HCT116 (cell line): ENCODE results near the gene MTHFD2. TPM values are rescaled to one million over a fixed set of nuclear protein-coding genes. Genes with fewer than 3 reads are reported as not detected.

Experiments
- ATAC-seq: fragments of 200-7000 bp; cut with Tn5 transposase; 2 replicates; pipeline ENCODE4 v1.9.1; 2020; ENCODE audit warnings: mild to moderate bottlenecking, moderate library complexity
- BruUV-seq: library from RNA; stranded (reverse); fragments of 400-500 nt; replicated peaks from 2 replicates; lab custom pipeline; 2021; lab: Mats Ljungman, UMichigan
- CTCF ChIA-PET: fragments of 300-600 bp; sonication (Branson Sonifier 250); formaldehyde crosslinking; loops from one replicate; lab custom pipeline; 2021; ENCODE audit warnings: antibody characterized with exemption; lab: Charles Lee
- POLR2A ChIA-PET: fragments of 300-600, 350-600 bp; sonication (Branson Sonifier 250); formaldehyde crosslinking; loops from one replicate; lab custom pipeline; 2021; ENCODE audit warnings: antibody characterized with exemption; lab: Charles Lee
- RAD21 ChIA-PET, 2 experiments: fragments of 300-600 bp; sonication (Branson Sonifier 250); formaldehyde crosslinking; loops; one replicate each; lab custom pipeline; 2023; ENCODE audit warnings: low total read pairs in 2 of 2; ENCODE audit not compliant: uncharacterized antibody in 2 of 2, unreplicated experiment in 2 of 2, low non-redundant PET in 1 of 2; lab: Charles Lee
- DNase-seq: peaks from one replicate; pipeline ENCODE4 v3.0.0-alpha.2; 2010; ENCODE audit warnings: low read depth, low spot score
- H2AFZ ChIP-seq: fragments of 200-600 bp; shearing (Covaris generic), sonication (generic); 2 replicates; pipeline ENCODE4 v1.6.1; 2017; ENCODE audit warnings: low read depth, mixed run types, mixed read lengths, antibody characterized with exemption, low read length; ENCODE audit not compliant: poor library complexity, severe bottlenecking
- H3K27ac ChIP-seq: 2 replicates; pipeline ENCODE4 v1.5.1; 2012; ENCODE audit warnings: low read depth, low read length
- H3K27me3 ChIP-seq: fragments of 200-600 bp; sonication (generic); 2 replicates; pipeline ENCODE4 v1.6.1; 2016; ENCODE audit warnings: mixed run types, low read length, mixed read lengths; ENCODE audit not compliant: insufficient read depth
- H3K36me3 ChIP-seq, 2 experiments: fragments of 200-500 bp in 1 of 2; fragments of 200-600 bp in 1 of 2; sonication (Bioruptor generic) in 1 of 2; sonication (generic) in 1 of 2; 2 replicates each; pipeline versions ENCODE4 v1.5.1 to v1.6.1; 2014 to 2016; ENCODE audit warnings: low read length in 2 of 2, inconsistent platforms in 1 of 2, mixed read lengths in 1 of 2, mixed run types in 1 of 2; ENCODE audit not compliant: insufficient read depth in 2 of 2, control insufficient read depth in 1 of 2
- H3K4me1 ChIP-seq, 2 experiments: fragments of 200-600 bp in 1 of 2; sonication (generic) in 1 of 2; 2 replicates each; pipeline versions ENCODE4 v1.5.1 to v1.6.1; 2012 to 2017; ENCODE audit warnings: low read length in 2 of 2, inconsistent platforms in 1 of 2, mild to moderate bottlenecking in 1 of 2, mixed read lengths in 1 of 2, mixed run types in 1 of 2, moderate library complexity in 1 of 2; ENCODE audit not compliant: insufficient read depth in 2 of 2, control insufficient read depth in 1 of 2
- H3K4me2 ChIP-seq: fragments of 200-600 bp; sonication (generic); 2 replicates; pipeline ENCODE4 v1.6.1; 2017; ENCODE audit warnings: mixed run types, low read length, mixed read lengths
- H3K4me3 ChIP-seq, 2 experiments: fragments of 200-600 bp in 1 of 2; sonication (generic) in 1 of 2; replicated peaks in 1 of 2; 2 replicates each; pipeline ENCODE4 v1.5.1; 2011 to 2016; ENCODE audit warnings: low read length in 2 of 2, control low read depth in 1 of 2, low read depth in 1 of 2, mild to moderate bottlenecking in 1 of 2, mixed read lengths in 1 of 2, mixed run types in 1 of 2
- H3K79me2 ChIP-seq: fragments of 200-600 bp; sonication (generic); 2 replicates; pipeline ENCODE4 v1.6.1; 2017; ENCODE audit warnings: mild to moderate bottlenecking, mixed run types, low read length, moderate library complexity, mixed read lengths; ENCODE audit not compliant: insufficient read depth
- H3K9ac ChIP-seq: fragments of 200-600 bp; sonication (generic); 2 replicates; pipeline ENCODE4 v1.6.1; 2016; ENCODE audit warnings: low read length, mixed read lengths
- H3K9me2 ChIP-seq: fragments of 200-600 bp; sonication (generic), shearing (Covaris generic); 2 replicates; pipeline ENCODE4 v1.6.1; 2017; ENCODE audit warnings: mixed run types, mild to moderate bottlenecking, moderate library complexity; ENCODE audit not compliant: insufficient read depth
- H3K9me3 ChIP-seq, 2 experiments: fragments of 200-500 bp in 1 of 2; fragments of 200-600 bp in 1 of 2; sonication (Bioruptor generic) in 1 of 2; sonication (generic) in 1 of 2; 2 replicates each; pipeline ENCODE4 v1.6.1; 2014 to 2017; ENCODE audit warnings: low read length in 2 of 2, mixed read lengths in 2 of 2, inconsistent platforms in 1 of 2, low read depth in 1 of 2, mild to moderate bottlenecking in 1 of 2, mixed run types in 1 of 2, moderate library complexity in 1 of 2; ENCODE audit not compliant: control insufficient read depth in 1 of 2, insufficient read depth in 1 of 2
- H4K20me1 ChIP-seq: fragments of 200-600 bp; sonication (generic), shearing (Covaris generic); 2 replicates; pipeline ENCODE4 v1.6.1; 2017; ENCODE audit warnings: mixed run types, mild to moderate bottlenecking, moderate library complexity; ENCODE audit not compliant: insufficient read depth
- ATF3 ChIP-seq: IDR thresholded peaks from 2 replicates; pipeline ENCODE4 v1.6.1; 2012
- CEBPB ChIP-seq: IDR thresholded peaks from 2 replicates; pipeline ENCODE4 v1.6.1; 2012; ENCODE audit warnings: low read depth
- ELF1 ChIP-seq: IDR thresholded peaks from 2 replicates; pipeline ENCODE4 v1.6.1; 2012; ENCODE audit warnings: low read depth, borderline replicate concordance
- EZH2phosphoT487 ChIP-seq: fragments of 200-600 bp; IDR thresholded peaks from 2 replicates; pipeline ENCODE4 v1.6.1; 2018; ENCODE audit warnings: antibody characterized with exemption, borderline replicate concordance
- FOSL1 ChIP-seq: IDR thresholded peaks from 2 replicates; pipeline ENCODE4 v1.6.1; 2012; ENCODE audit warnings: low read depth
- MAX ChIP-seq: IDR thresholded peaks from 2 replicates; pipeline ENCODE4 v1.6.1; 2012
- POLR2A ChIP-seq: IDR thresholded peaks from 2 replicates; pipeline ENCODE4 v1.7.0; 2011; ENCODE audit warnings: borderline replicate concordance; ENCODE audit not compliant: insufficient read depth, insufficient read length; ENCODE audit errors: extremely low read depth
- POLR2AphosphoS5 ChIP-seq: IDR thresholded peaks from 2 replicates; pipeline ENCODE4 v1.6.1; 2011; ENCODE audit warnings: mild to moderate bottlenecking, low read depth, low read length, moderate library complexity
- REST ChIP-seq: IDR thresholded peaks from 2 replicates; pipeline ENCODE4 v1.6.1; 2012; ENCODE audit warnings: low read depth
- SIN3A ChIP-seq: IDR thresholded peaks from 2 replicates; pipeline ENCODE4 v1.6.1; 2012; ENCODE audit warnings: low read depth
- SP1 ChIP-seq: IDR thresholded peaks from 2 replicates; pipeline ENCODE4 v1.6.1; 2012; ENCODE audit warnings: low read depth
- SRF ChIP-seq: IDR thresholded peaks from 2 replicates; pipeline ENCODE4 v1.6.1; 2012; ENCODE audit warnings: low read depth
- TCF7L2 ChIP-seq: IDR thresholded peaks from 2 replicates; pipeline ENCODE4 v1.7.0; 2011; ENCODE audit warnings: borderline replicate concordance, inconsistent platforms; ENCODE audit not compliant: insufficient read depth, insufficient read length; ENCODE audit errors: extremely low read depth
- ZBTB33 ChIP-seq: IDR thresholded peaks from 2 replicates; pipeline ENCODE4 v1.6.1; 2011; ENCODE audit warnings: mild to moderate bottlenecking, low read length, moderate library complexity; ENCODE audit not compliant: insufficient replicate concordance; ENCODE audit errors: extremely low read depth
- ZFX ChIP-seq: fragments of 450-650 bp; IDR thresholded peaks from 2 replicates; pipeline ENCODE4 v1.6.1; 2017
- ZNF274 ChIP-seq: fragments of 200-500 bp; sonication (Bioruptor generic); IDR thresholded peaks from 2 replicates; pipeline ENCODE4 v1.6.1; 2014; ENCODE audit warnings: mild to moderate bottlenecking, low read depth, low read length, inconsistent platforms
- intact Hi-C: fragments of 100-400 bp; cut with micrococcal nuclease; formaldehyde crosslinking; loops from 2 replicates; pipeline ENCODE4 v1.10.0; 2022
- total RNA-seq: library from RNA; stranded (reverse); gene quantifications from one replicate; pipeline ENCODE4 v1.2.1, GENCODE V29; 2021; ENCODE audit not compliant: unreplicated experiment

The MTHFD2 gene
- total RNA-seq, 1 experiment from 2014 or later, result 445 TPM

- Histone ChIP-seq H3K27ac (no peak overlapping the region), H3K9ac (no peak overlapping the region), H2AFZ (no peak overlapping the region), H3K36me3 (no peaks in the 10 kb centered on the region), H3K27me3 (no peaks in the 10 kb centered on the region), H3K4me3 (no peak overlapping the region), H3K4me2 (no peak overlapping the region), H3K9me3 (no peaks in the 10 kb centered on the region), H3K79me2 (no peaks in the 10 kb centered on the region), H3K4me1 (peaks cover 15 to 22% of the 10 kb centered on the region in 2 experiments), H3K9me2 (no peaks in the 10 kb centered on the region), H4K20me1 (no peaks in the 10 kb centered on the region)
- TF ChIP-seq SIN3A (no peak), POLR2AphosphoS5 (no peak), SP1 (no peak), EZH2phosphoT487 (no peak), ZFX (no peak), SRF (no peak), MAX (no peak), ELF1 (no peak), CEBPB (no peak)
- RAD21 ChIA-PET, result no interaction called here
- BruUV-seq, result no TSS peak
- DNase-seq (no peak), ATAC-seq (no peak)
- POLR2A ChIA-PET, result no interaction called here
- CTCF ChIA-PET, result no interaction called here
- intact Hi-C loops, result no loop called here
These were observed 64.3 kb downstream of the MTHFD2 start for GRCh38 chr2:74262681-74263080.

GRCh38 chr2:74264281-74264680, 65.9 kb downstream of the MTHFD2 start:
- ATAC-seq, result no peak
- ChIA-PET CTCF (no interaction called here), POLR2A (no interaction called here), RAD21 (interaction anchor here in 1 of 2 experiments (0.6 kb wide), 1 partner anchor 127 kb away, joined by 4 read pairs; no protein-coding TSS in a partner anchor)
- no peak overlapping the region for H3K27ac ChIP-seq
- H3K27me3 ChIP-seq, result no peaks in the 10 kb centered on the region
- intact Hi-C loops, result no loop called here
- no peak overlapping the region for H3K4me2 ChIP-seq
- no peaks in the 10 kb centered on the region for H3K9me3 ChIP-seq
- no peaks in the 10 kb centered on the region for H3K79me2 ChIP-seq
- H4K20me1 ChIP-seq, result no peaks in the 10 kb centered on the region
- peaks cover 15 to 22% of the 10 kb centered on the region in 2 experiments for H3K4me1 ChIP-seq
- no peaks in the 10 kb centered on the region for H3K36me3 ChIP-seq
- H3K9me2 ChIP-seq, result no peaks in the 10 kb centered on the region
- DNase-seq, result no peak
- no TSS peak for BruUV-seq
- H3K9ac ChIP-seq, result no peak overlapping the region
- H3K4me3 ChIP-seq, result no peak overlapping the region
- H2AFZ ChIP-seq, result no peak overlapping the region
- no peak for TF ChIP-seq ZBTB33
- TF ChIP-seq MAX, result no peak
- no peak for TF ChIP-seq ZFX
- TF ChIP-seq TCF7L2, result no peak
- TF ChIP-seq POLR2A, result no peak
- TF ChIP-seq ATF3, result no peak
- TF ChIP-seq FOSL1, result no peak
- TF ChIP-seq ZNF274, result no peak
- TF ChIP-seq REST, result no peak
